Fibroblast of the aortic adventitia (primary cell): Measurements from ENCODE around the gene NUB1. TPM values are rescaled to one million over a fixed set of nuclear protein-coding genes. Genes with fewer than 3 reads are reported as not detected.

ENCODE experiments used
- DNase-seq: peaks from one replicate; pipeline ENCODE4 v3.0.0-alpha.2; 2010; ENCODE audit warnings: low read depth
- H3K4me3 ChIP-seq: 2 replicates; pipeline ENCODE4 v1.5.1; 2011; ENCODE audit warnings: low read depth, mild to moderate bottlenecking, control low read depth, low read length, moderate library complexity
- total RNA-seq: library from RNA; depleted of rRNA; stranded (reverse); fragments of >200 nt; gene quantifications from 2 replicates; pipeline ENCODE4 v1.2.3, GENCODE V29; 2012; ENCODE audit warnings: low replicate concordance
- TF ChIP-seq, protein P1 (sequence below): IDR thresholded peaks from 2 replicates; pipeline ENCODE4 v1.5.1; 2011; ENCODE audit warnings: mild to moderate bottlenecking, low read length, control low read depth, inconsistent platforms; ENCODE audit not compliant: insufficient read depth

The NUB1 gene
- total RNA-seq, 1 donor: 46.5 TPM

GRCh38 chr7:151423226-151423625 is 81.6 kb downstream of the NUB1 start:
- no peak for DNase-seq
- TF ChIP-seq, protein P1, sequence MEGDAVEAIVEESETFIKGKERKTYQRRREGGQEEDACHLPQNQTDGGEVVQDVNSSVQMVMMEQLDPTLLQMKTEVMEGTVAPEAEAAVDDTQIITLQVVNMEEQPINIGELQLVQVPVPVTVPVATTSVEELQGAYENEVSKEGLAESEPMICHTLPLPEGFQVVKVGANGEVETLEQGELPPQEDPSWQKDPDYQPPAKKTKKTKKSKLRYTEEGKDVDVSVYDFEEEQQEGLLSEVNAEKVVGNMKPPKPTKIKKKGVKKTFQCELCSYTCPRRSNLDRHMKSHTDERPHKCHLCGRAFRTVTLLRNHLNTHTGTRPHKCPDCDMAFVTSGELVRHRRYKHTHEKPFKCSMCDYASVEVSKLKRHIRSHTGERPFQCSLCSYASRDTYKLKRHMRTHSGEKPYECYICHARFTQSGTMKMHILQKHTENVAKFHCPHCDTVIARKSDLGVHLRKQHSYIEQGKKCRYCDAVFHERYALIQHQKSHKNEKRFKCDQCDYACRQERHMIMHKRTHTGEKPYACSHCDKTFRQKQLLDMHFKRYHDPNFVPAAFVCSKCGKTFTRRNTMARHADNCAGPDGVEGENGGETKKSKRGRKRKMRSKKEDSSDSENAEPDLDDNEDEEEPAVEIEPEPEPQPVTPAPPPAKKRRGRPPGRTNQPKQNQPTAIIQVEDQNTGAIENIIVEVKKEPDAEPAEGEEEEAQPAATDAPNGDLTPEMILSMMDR: no peak
- no peak overlapping the region for H3K4me3 ChIP-seq

- DNase-seq: peak; percentile 59
- no peak overlapping the region for H3K4me3 ChIP-seq
- TF ChIP-seq, protein P1: no peak
These were observed 82.3 kb downstream of the NUB1 start for GRCh38 chr7:151423936-151424335.

DNA sequence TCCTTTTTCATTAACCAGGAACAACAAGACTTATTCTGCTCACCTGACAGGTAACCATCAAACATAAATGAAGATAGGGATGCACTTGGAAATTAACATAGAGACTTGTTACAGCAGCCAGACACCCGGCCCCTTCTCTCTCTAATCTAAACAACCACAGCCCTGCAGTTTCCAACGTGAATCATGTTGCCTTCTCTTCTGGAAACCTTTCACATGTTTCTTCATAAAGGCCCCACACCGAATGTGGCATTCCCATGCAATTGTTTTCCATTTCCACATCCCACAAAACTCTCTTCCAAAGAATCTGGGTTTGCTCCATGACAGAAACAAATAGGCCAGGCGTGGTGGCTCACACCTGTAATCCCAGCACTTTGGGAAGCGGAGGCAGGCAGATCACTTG is 83.2 kb downstream of the NUB1 start:
- peak; percentile 58 for DNase-seq
- H3K4me3 ChIP-seq: no peak overlapping the region
- TF ChIP-seq, protein P1: no peak

- TF ChIP-seq, protein P1: no peak
- no peak overlapping the region for H3K4me3 ChIP-seq
- DNase-seq: peak; percentile 83
These were observed 84.2 kb downstream of the NUB1 start for GRCh38 chr7:151425670-151426440.

DNA sequence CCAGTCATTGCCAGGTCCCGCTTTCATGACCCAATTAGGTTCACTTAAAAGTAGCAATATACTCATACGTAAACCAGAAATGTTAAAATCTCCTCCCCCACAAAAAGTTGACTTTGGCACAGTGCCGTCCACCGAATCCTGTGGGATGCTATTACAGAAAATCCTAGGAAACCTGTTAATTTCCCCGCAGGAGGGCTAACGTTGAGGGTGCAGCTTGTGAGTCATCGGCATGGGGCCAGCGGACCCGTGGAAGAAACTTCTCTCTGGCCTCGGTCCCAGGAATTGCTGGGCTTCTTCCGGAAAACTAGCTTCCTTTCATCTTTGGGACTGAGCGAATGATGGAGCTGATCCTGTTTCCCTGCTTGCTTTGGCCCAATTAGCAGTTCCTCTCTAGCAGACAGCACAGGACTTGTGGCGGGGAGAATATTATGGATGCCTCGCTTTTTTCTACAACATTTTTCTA is 84.9 kb downstream of the NUB1 start:
- no peak overlapping the region for H3K4me3 ChIP-seq
- peak; percentile 95 for DNase-seq
- TF ChIP-seq, protein P1: no peak

GRCh38 chr7:151426904-151427704 is 85.5 kb downstream of the NUB1 start:
- DNase-seq: no peak
- TF ChIP-seq, protein P1: no peak
- H3K4me3 ChIP-seq: no peak overlapping the region
